IMR-90 (cell line): Measurements from ENCODE around the gene HTR3A. TPM values are rescaled to one million over a fixed set of nuclear protein-coding genes. Genes with fewer than 3 reads are reported as not detected.

Source experiments
- ATAC-seq: fragments of 200-7000 bp; cut with Tn5 transposase; 2 replicates; pipeline ENCODE4 v1.9.1; 2020; ENCODE audit warnings: low read depth, mild to moderate bottlenecking, moderate library complexity
- BruUV-seq: library from RNA; stranded (reverse); fragments of 400-500 nt; replicated peaks from 2 replicates; lab custom pipeline; 2021; lab: Mats Ljungman, UMichigan
- CTCF ChIA-PET: fragments of 300-600 bp; formaldehyde crosslinking; extraction: SDS; loops from one replicate; lab custom pipeline; 2021; ENCODE audit warnings: antibody characterized with exemption; lab: Yijun Ruan, JAX
- POLR2A ChIA-PET: fragments of 300-600 bp; sonication (Branson Sonifier 250); formaldehyde crosslinking; loops from one replicate; lab custom pipeline; 2022; ENCODE audit warnings: antibody characterized with exemption; ENCODE audit not compliant: unreplicated experiment; lab: Charles Lee
- DNase-seq: peaks from one replicate; pipeline ENCODE4 v3.0.0; 2013
- H2AFZ ChIP-seq: replicated peaks from 2 replicates; pipeline ENCODE3; 2013; ENCODE audit warnings: low read length, mild to moderate bottlenecking; ENCODE audit not compliant: poor library complexity
- H2AK5ac ChIP-seq: 2 replicates; pipeline ENCODE4 v1.6.1; 2013; ENCODE audit warnings: low read depth, low read length, inconsistent platforms
- H2AK9ac ChIP-seq: replicated peaks from 2 replicates; pipeline ENCODE3; 2013; ENCODE audit warnings: mild to moderate bottlenecking, low read depth, low read length, moderate library complexity; ENCODE audit not compliant: poor library complexity
- H2BK120ac ChIP-seq: 2 replicates; pipeline ENCODE4 v1.6.1; 2013; ENCODE audit warnings: low read depth, low read length, inconsistent platforms
- H2BK15ac ChIP-seq: 3 replicates; pipeline ENCODE4 v1.6.1; 2013; ENCODE audit warnings: low read depth, low read length, inconsistent platforms
- H2BK20ac ChIP-seq: 2 replicates; pipeline ENCODE4 v1.6.1; 2013; ENCODE audit warnings: low read depth, mild to moderate bottlenecking, inconsistent platforms, low read length, moderate library complexity
- H2BK5ac ChIP-seq: 2 replicates; pipeline ENCODE4 v1.6.1; 2013; ENCODE audit warnings: mild to moderate bottlenecking, low read depth, low read length, inconsistent platforms; ENCODE audit not compliant: poor library complexity, severe bottlenecking
- H3K14ac ChIP-seq: replicated peaks from 2 replicates; pipeline ENCODE4 v1.6.1; 2013; ENCODE audit warnings: low read depth, low read length, inconsistent platforms
- H3K18ac ChIP-seq: 2 replicates; pipeline ENCODE4 v1.6.1; 2013; ENCODE audit warnings: low read depth, low read length, control low read depth
- H3K23ac ChIP-seq: 2 replicates; pipeline ENCODE4 v1.6.1; 2013; ENCODE audit warnings: low read depth, low read length, inconsistent platforms
- H3K27ac ChIP-seq: 2 replicates; pipeline ENCODE4 v1.5.1; 2013; ENCODE audit warnings: mild to moderate bottlenecking, control low read depth, low read length; ENCODE audit not compliant: insufficient read depth
- H3K27me3 ChIP-seq: 2 replicates; pipeline ENCODE4 v1.6.1; 2013; ENCODE audit warnings: low read length; ENCODE audit not compliant: control insufficient read depth, insufficient read depth
- H3K36me3 ChIP-seq: 2 replicates; pipeline ENCODE4 v1.6.1; 2013; ENCODE audit warnings: low read length, mixed read lengths; ENCODE audit not compliant: control insufficient read depth, insufficient read depth
- H3K4ac ChIP-seq: 2 replicates; pipeline ENCODE4 v1.6.1; 2013; ENCODE audit warnings: low read depth, low read length, inconsistent platforms
- H3K4me1 ChIP-seq: 2 replicates; pipeline ENCODE4 v1.6.1; 2013; ENCODE audit warnings: low read length, mixed read lengths; ENCODE audit not compliant: control insufficient read depth, insufficient read depth
- H3K4me2 ChIP-seq: 2 replicates; pipeline ENCODE4 v1.6.1; 2013; ENCODE audit warnings: low read depth, mild to moderate bottlenecking, control low read depth, low read length, moderate library complexity
- H3K4me3 ChIP-seq: 2 replicates; pipeline ENCODE4 v1.5.1; 2013; ENCODE audit warnings: low read depth, mild to moderate bottlenecking, control low read depth, low read length, moderate library complexity; ENCODE audit not compliant: insufficient read depth
- H3K56ac ChIP-seq: 2 replicates; pipeline ENCODE4 v1.6.1; 2013; ENCODE audit warnings: low read length, inconsistent platforms; ENCODE audit not compliant: insufficient read depth; ENCODE audit errors: extremely low read depth
- H3K79me1 ChIP-seq, 2 experiments: 2 replicates each; pipeline ENCODE4 v1.6.1; 2013; ENCODE audit warnings: low read length in 2 of 2, inconsistent platforms in 1 of 2, low read depth in 1 of 2
- H3K9ac ChIP-seq: 2 replicates; pipeline ENCODE4 v1.6.1; 2013; ENCODE audit warnings: low read depth, low read length, control low read depth
- H3K9me1 ChIP-seq: 2 replicates; pipeline ENCODE4 v1.6.1; 2013; ENCODE audit warnings: low read length, inconsistent platforms; ENCODE audit not compliant: insufficient read depth
- H3K9me3 ChIP-seq: 2 replicates; pipeline ENCODE4 v1.6.1; 2013; ENCODE audit warnings: low read length; ENCODE audit not compliant: control insufficient read depth, insufficient read depth
- H4K20me1 ChIP-seq: 2 replicates; pipeline ENCODE4 v1.6.1; 2013; ENCODE audit warnings: low read length, inconsistent platforms; ENCODE audit not compliant: insufficient read depth
- H4K5ac ChIP-seq: 2 replicates; pipeline ENCODE4 v1.6.1; 2013; ENCODE audit warnings: mild to moderate bottlenecking, low read depth, low read length, control low read depth
- H4K8ac ChIP-seq, 2 experiments: 2 replicates each; pipeline ENCODE4 v1.6.1; 2013; ENCODE audit warnings: low read depth in 2 of 2, low read length in 2 of 2, control low read depth in 1 of 2, inconsistent platforms in 1 of 2
- H4K91ac ChIP-seq: 2 replicates; pipeline ENCODE4 v1.6.1; 2013; ENCODE audit warnings: low read depth, low read length, inconsistent platforms; ENCODE audit not compliant: insufficient read depth
- BHLHE40 ChIP-seq: fragments of 150-350 bp; IDR thresholded peaks from 2 replicates; pipeline ENCODE4 v1.6.1; 2016; ENCODE audit warnings: mild to moderate bottlenecking, low read depth, low read length
- CEBPB ChIP-seq: IDR thresholded peaks from 2 replicates; pipeline ENCODE4 v1.6.1; 2012; ENCODE audit warnings: low read depth, low read length, improper control_type of control experiment
- CHD1 ChIP-seq: IDR thresholded peaks from 2 replicates; pipeline ENCODE4 v1.6.1; 2012; ENCODE audit warnings: low read depth, low read length, improper control_type of control experiment
- CTCF ChIP-seq: conservative IDR thresholded peaks from 2 replicates; pipeline ENCODE4 v1.5.1; 2012; ENCODE audit warnings: mild to moderate bottlenecking, low read depth, low read length, improper control_type of control experiment
- ELK1 ChIP-seq: fragments of 150-350 bp; IDR thresholded peaks from 2 replicates; pipeline ENCODE4 v1.6.1; 2016; ENCODE audit warnings: low read depth, mild to moderate bottlenecking, low read length, moderate library complexity, borderline replicate concordance
- MAFK ChIP-seq: IDR thresholded peaks from 2 replicates; pipeline ENCODE4 v1.6.1; 2012; ENCODE audit warnings: low read depth, low read length, improper control_type of control experiment
- MAZ ChIP-seq: IDR thresholded peaks from 2 replicates; pipeline ENCODE4 v1.6.1; 2012; ENCODE audit warnings: low read depth, mild to moderate bottlenecking, low read length, improper control_type of control experiment, moderate library complexity, borderline replicate concordance
- MXI1 ChIP-seq: IDR thresholded peaks from 2 replicates; pipeline ENCODE4 v1.6.1; 2012; ENCODE audit warnings: low read depth, mild to moderate bottlenecking, low read length, moderate library complexity, borderline replicate concordance
- NFE2L2 ChIP-seq: fragments of 150-350 bp; IDR thresholded peaks from 2 replicates; pipeline ENCODE4 v1.6.1; 2016; ENCODE audit warnings: low read depth, mild to moderate bottlenecking, low read length
- SMC3 ChIP-seq: fragments of 150-350 bp; IDR thresholded peaks from 2 replicates; pipeline ENCODE4 v1.6.1; 2016; ENCODE audit warnings: low read depth, mild to moderate bottlenecking, antibody characterized with exemption, low read length, moderate library complexity
- WGBS, 2 experiments: methylation state at CpG; one replicate each; pipeline versions ENCODE4 v1.1.5 to v1.1.7; 2013; ENCODE audit warnings: missing lambda C conversion rate in 2 of 2; ENCODE audit not compliant: insufficient read length in 1 of 2; ENCODE audit errors: extremely low coverage in 2 of 2; 5-methylcytosine and 5-hydroxymethylcytosine counted together
- dilution Hi-C: fragments of 300-500 bp; cut with HindIII; formaldehyde crosslinking; loops from one replicate; pipeline ENCODE4 v1.14.3; 2018; ENCODE audit warnings: low sequenced_read_pairs; ENCODE audit not compliant: unreplicated experiment
- in situ Hi-C: fragments of 300-500 bp; cut with MboI; formaldehyde crosslinking; loops from 3 replicates; pipeline ENCODE4 v1.14.3; 2019; ENCODE audit warnings: low sequenced_read_pairs, inconsistent platforms, mixed read lengths
- intact Hi-C: fragments of 100-400 bp; cut with micrococcal nuclease; formaldehyde crosslinking; loops from 2 replicates; pipeline ENCODE4 v1.10.0; 2022
- polyA plus RNA-seq, 3 experiments: library from polyadenylated mRNA; depleted of rRNA; stranded (reverse); fragments of >200 nt; gene quantifications; 2 replicates each; pipeline ENCODE4 v1.2.3, GENCODE V29; 2012; ENCODE audit warnings: low replicate concordance in 1 of 3
- total RNA-seq: library from RNA; depleted of rRNA; stranded (reverse); fragments of >200 nt; gene quantifications from 2 replicates; pipeline ENCODE4 v1.2.3, GENCODE V29; 2012

HTR3A gene
- total and polyA plus RNA-seq, 2 of the 4 experiments (the other 2 are of a cell fraction), result not detected

GRCh38 chr11:113937918-113938317, 37.0 kb upstream of the HTR3A start:
- Histone ChIP-seq H2BK5ac (no peak overlapping the region), H2BK20ac (no peak overlapping the region), H4K20me1 (no peaks in the 10 kb centered on the region), H3K4me3 (no peak overlapping the region), H3K9me3 (no peaks in the 10 kb centered on the region), H3K4me2 (no peak overlapping the region), H2BK120ac (no peak overlapping the region), H2AK5ac (no peak overlapping the region), H2AK9ac (no peak overlapping the region), H3K9me1 (no peaks in the 10 kb centered on the region), H3K9ac (no peak overlapping the region), H3K79me1 (no peaks in the 10 kb centered on the region), H3K36me3 (no peaks in the 10 kb centered on the region), H3K4ac (no peak overlapping the region), H4K5ac (no peak overlapping the region), H2AFZ (no peak overlapping the region), H3K27ac (no peak overlapping the region), H3K18ac (no peak overlapping the region), H3K23ac (no peak overlapping the region), H3K27me3 (no peaks in the 10 kb centered on the region; the same call in 1 of the 2 replicates), H3K4me1 (no peaks in the 10 kb centered on the region), H3K56ac (no peak overlapping the region), H2BK15ac (no peak overlapping the region), H4K91ac (no peak overlapping the region), H3K14ac (no peak overlapping the region), H4K8ac (no peak overlapping the region)
- intact Hi-C loops, result no loop called here
- no peak for ATAC-seq
- TF ChIP-seq CTCF, result no peak
- no peak for TF ChIP-seq CEBPB
- TF ChIP-seq MXI1, result no peak
- TF ChIP-seq CHD1, result no peak
- TF ChIP-seq SMC3, result no peak
- no peak for TF ChIP-seq ELK1
- TF ChIP-seq MAZ, result no peak
- no peak for TF ChIP-seq NFE2L2
- TF ChIP-seq BHLHE40, result no peak
- TF ChIP-seq MAFK, result no peak
- 37% methylated on average over 2 of the region's 3 CpGs; no CpG with 5 or more reads in 1 of the 2 experiments for WGBS, 2 experiments
- DNase-seq, result no peak
- in situ Hi-C loops, result no loop called here
- dilution Hi-C loops, result no loop called here
- CTCF ChIA-PET, result no interaction called here
- POLR2A ChIA-PET, result no interaction called here
- no TSS peak for BruUV-seq
